PC-3 (cell line): ENCODE data around the gene THOC1. TPM values are rescaled to one million over a fixed set of nuclear protein-coding genes. Genes with fewer than 3 reads are reported as not detected.

Source experiments
- ATAC-seq: fragments of 200-7000 bp; cut with Tn5 transposase; 2 replicates; pipeline ENCODE4 v1.9.1; 2020; ENCODE audit warnings: mild to moderate bottlenecking, moderate library complexity
- BruUV-seq: library from RNA; stranded (reverse); fragments of 400-500 nt; replicated peaks from 2 replicates; lab custom pipeline; 2021; lab: Mats Ljungman, UMichigan
- CTCF ChIA-PET: fragments of 300-600 bp; sonication (Branson Sonifier 250); formaldehyde crosslinking; loops from one replicate; lab custom pipeline; 2022; ENCODE audit warnings: antibody characterized with exemption; lab: Charles Lee
- POLR2A ChIA-PET: fragments of 300-600 bp; sonication (Branson Sonifier 250); formaldehyde crosslinking; loops from one replicate; lab custom pipeline; 2022; ENCODE audit warnings: antibody characterized with exemption; ENCODE audit not compliant: unreplicated experiment; lab: Charles Lee
- DNase-seq: peaks from one replicate; pipeline ENCODE4 v3.0.0-alpha.2; 2015
- H2AFZ ChIP-seq: fragments of 300-600 bp; sonication (generic); 2 replicates; pipeline ENCODE4 v1.6.0; 2016; ENCODE audit warnings: antibody characterized with exemption, low read length
- H3F3A ChIP-seq: fragments of 300-600 bp; sonication (generic); one replicate; pipeline ENCODE4 v1.6.0; 2017; ENCODE audit warnings: antibody characterized with exemption, low read length, control low read depth, mild to moderate bottlenecking; ENCODE audit not compliant: unreplicated experiment
- H3K27ac ChIP-seq: fragments of 300-600 bp; sonication (generic); 2 replicates; pipeline ENCODE4 v1.5.1; 2016; ENCODE audit warnings: mild to moderate bottlenecking, low read length
- H3K27me3 ChIP-seq: fragments of 300-600 bp; sonication (generic); 2 replicates; pipeline ENCODE4 v1.6.1; 2016; ENCODE audit warnings: low read length, mixed read lengths
- H3K36me3 ChIP-seq: fragments of 300-600 bp; sonication (generic); 2 replicates; pipeline ENCODE4 v1.6.1; 2016; ENCODE audit warnings: low read depth, mixed run types, low read length, mixed read lengths
- H3K4me1 ChIP-seq: fragments of 300-600 bp; sonication (generic); 2 replicates; pipeline ENCODE4 v1.5.1; 2016; ENCODE audit warnings: low read length; ENCODE audit not compliant: insufficient read depth
- H3K4me2 ChIP-seq: fragments of 300-600 bp; sonication (generic); 2 replicates; pipeline ENCODE4 v1.6.0; 2016; ENCODE audit warnings: low read length
- H3K4me3 ChIP-seq: fragments of 300-600 bp; sonication (generic); 2 replicates; pipeline ENCODE4 v1.5.1; 2016; ENCODE audit warnings: mild to moderate bottlenecking, low read length, mixed read lengths
- H3K79me2 ChIP-seq: fragments of 300-600 bp; sonication (generic); 2 replicates; pipeline ENCODE4 v1.6.1; 2017; ENCODE audit warnings: low read length, mixed read lengths
- H3K9ac ChIP-seq: fragments of 300-600 bp; sonication (generic); 2 replicates; pipeline ENCODE4 v1.6.0; 2016; ENCODE audit warnings: mild to moderate bottlenecking, low read length
- H3K9me2 ChIP-seq: fragments of 300-600 bp; sonication (generic); replicated peaks from 2 replicates; pipeline ENCODE4 v1.6.1; 2016; ENCODE audit warnings: mixed run types, low read length, mixed read lengths
- H3K9me3 ChIP-seq: fragments of 300-600 bp; sonication (generic); 2 replicates; pipeline ENCODE4 v1.6.1; 2016; ENCODE audit warnings: low read length, mixed read lengths
- H4K20me1 ChIP-seq: fragments of 300-600 bp; sonication (generic); 2 replicates; pipeline ENCODE4 v1.6.1; 2016; ENCODE audit warnings: low read length, mixed read lengths
- CTCF ChIP-seq: fragments of 300-600 bp; sonication (generic); conservative IDR thresholded peaks from 2 replicates; pipeline ENCODE4 v1.5.1; 2017; ENCODE audit warnings: antibody characterized with exemption, low read depth, mild to moderate bottlenecking, low read length
- EZH2 ChIP-seq: fragments of 300-600 bp; sonication (generic); IDR thresholded peaks from one replicate; pipeline ENCODE4 v1.6.1; 2017; ENCODE audit warnings: antibody characterized with exemption, mild to moderate bottlenecking, low read length; ENCODE audit not compliant: unreplicated experiment
- EZH2phosphoT487 ChIP-seq: fragments of 300-600 bp; sonication (generic); IDR thresholded peaks from 2 replicates; pipeline ENCODE4 v1.6.1; 2018; ENCODE audit warnings: mild to moderate bottlenecking, antibody characterized with exemption, low read length, borderline replicate concordance
- intact Hi-C: fragments of 100-400 bp; cut with micrococcal nuclease; formaldehyde crosslinking; loops from 2 replicates; pipeline ENCODE4 v1.9.0; 2023
- total RNA-seq: library from RNA; depleted of rRNA; stranded (reverse); fragments of >200 nt; gene quantifications from 2 replicates; pipeline ENCODE4 v1.2.3, GENCODE V29; 2014

The THOC1 gene
- total RNA-seq, 1 experiment from 2014 or later, result 43.5 TPM

GRCh38 chr18:227374-227773, 40.5 kb downstream of the THOC1 start:
- no TSS peak for BruUV-seq
- peaks cover 26% of the 10 kb centered on the region for H3K36me3 ChIP-seq
- no peak overlapping the region for H2AFZ ChIP-seq
- H3K27ac ChIP-seq, result no peak overlapping the region
- no peaks in the 10 kb centered on the region for H3F3A ChIP-seq
- no peaks in the 10 kb centered on the region for H3K9me2 ChIP-seq
- H3K9ac ChIP-seq, result no peak overlapping the region
- H3K9me3 ChIP-seq, result no peaks in the 10 kb centered on the region
- ChIA-PET CTCF (no interaction called here), POLR2A (interaction anchor here (0.6 kb wide), 1 partner anchor 39 kb away, joined by 3 read pairs; no protein-coding TSS in a partner anchor)
- H3K79me2 ChIP-seq, result no peaks in the 10 kb centered on the region
- no peak overlapping the region for H3K4me2 ChIP-seq
- no peak for ATAC-seq
- H3K27me3 ChIP-seq, result no peaks in the 10 kb centered on the region
- no peak for DNase-seq
- H3K4me3 ChIP-seq, result no peak overlapping the region
- intact Hi-C loops, result no loop called here
- H3K4me1 ChIP-seq, result no peaks in the 10 kb centered on the region
- H4K20me1 ChIP-seq, result no peaks in the 10 kb centered on the region
- TF ChIP-seq CTCF (no peak), EZH2 (no peak), EZH2phosphoT487 (no peak)

- Histone ChIP-seq H3K79me2 (no peaks in the 10 kb centered on the region), H3K36me3 (peaks cover 29% of the 10 kb centered on the region), H4K20me1 (no peaks in the 10 kb centered on the region), H3K4me1 (no peaks in the 10 kb centered on the region), H3K9me3 (no peaks in the 10 kb centered on the region), H3K9me2 (no peaks in the 10 kb centered on the region), H3F3A (no peaks in the 10 kb centered on the region), H3K27me3 (no peaks in the 10 kb centered on the region), H3K27ac (no peak overlapping the region), H3K9ac (no peak overlapping the region), H3K4me3 (no peak overlapping the region), H2AFZ (no peak overlapping the region), H3K4me2 (no peak overlapping the region)
- DNase-seq (no peak), ATAC-seq (no peak)
- intact Hi-C loops, result no loop called here
- POLR2A ChIA-PET, result no interaction called here
- no TSS peak for BruUV-seq
- TF ChIP-seq EZH2phosphoT487 (no peak), CTCF (no peak)
- CTCF ChIA-PET, result no interaction called here
Measured at GRCh38 chr18:225745-226144, 42.1 kb downstream of the THOC1 start.

- Histone ChIP-seq H3K27me3 (no peaks in the 10 kb centered on the region), H3K9me2 (no peaks in the 10 kb centered on the region), H3K79me2 (no peaks in the 10 kb centered on the region), H3K4me1 (no peaks in the 10 kb centered on the region), H3F3A (no peaks in the 10 kb centered on the region), H3K36me3 (peaks cover 65% of the 10 kb centered on the region), H3K4me3 (no peak overlapping the region), H3K4me2 (no peak overlapping the region), H4K20me1 (no peaks in the 10 kb centered on the region), H3K9me3 (peaks cover 6% of the 10 kb centered on the region; the same call in 1 of the 2 replicates), H2AFZ (no peak overlapping the region), H3K27ac (no peak overlapping the region), H3K9ac (no peak overlapping the region)
- TF ChIP-seq EZH2 (no peak), EZH2phosphoT487 (no peak), CTCF (no peak)
- ATAC-seq (no peak), DNase-seq (no peak)
- ChIA-PET POLR2A (no interaction called here), CTCF (no interaction called here)
- intact Hi-C loops, result no loop called here
- BruUV-seq, result no TSS peak
Measured at GRCh38 chr18:220708-221107, 47.1 kb downstream of the THOC1 start.
